ENCODE data around the gene SLC6A6.

Gene SLC6A6

GRCh38 chr3:14467814-14468620 lies 65.6 kb downstream of the SLC6A6 start:
- peak; percentile 7 for DNase-seq (ENCODE audit: low read depth, low spot score)

- DNase-seq (ENCODE audit: low read depth, low spot score), result no peak
Measured at GRCh38 chr3:14468621-14468981, 66.2 kb downstream of the SLC6A6 start.

GRCh38 chr3:14470461-14470860 lies 68.1 kb downstream of the SLC6A6 start:
- no peak for DNase-seq (ENCODE audit: low read depth, low spot score)

GRCh38 chr3:14471016-14471415 lies 68.6 kb downstream of the SLC6A6 start:
- DNase-seq (ENCODE audit: low read depth, low spot score), result no peak

GRCh38 chr3:14471690-14472089 lies 69.3 kb downstream of the SLC6A6 start:
- DNase-seq (ENCODE audit: low read depth, low spot score), result no peak

- DNase-seq (ENCODE audit: low read depth, low spot score), result no peak
Measured at GRCh38 chr3:14472471-14473351, 70.3 kb downstream of the SLC6A6 start.

- DNase-seq (ENCODE audit: low read depth, low spot score), result no peak
Measured at GRCh38 chr3:14473411-14473891, 71.0 kb downstream of the SLC6A6 start.

GRCh38 chr3:14474363-14475081 lies 72.1 kb downstream of the SLC6A6 start:
- DNase-seq (ENCODE audit: low read depth, low spot score), result no peak

GRCh38 chr3:14475621-14476020 lies 73.2 kb downstream of the SLC6A6 start:
- DNase-seq (ENCODE audit: low read depth, low spot score), result no peak

GRCh38 chr3:14476583-14477265 lies 74.3 kb downstream of the SLC6A6 start:
- DNase-seq (ENCODE audit: low read depth, low spot score), result no peak

- DNase-seq (ENCODE audit: low read depth, low spot score), result no peak
Measured at GRCh38 chr3:14477311-14477935, 75.0 kb downstream of the SLC6A6 start.

GRCh38 chr3:14478956-14479550 lies 76.6 kb downstream of the SLC6A6 start:
- DNase-seq (ENCODE audit: low read depth, low spot score), result no peak

- DNase-seq (ENCODE audit: low read depth, low spot score), result no peak
Measured at GRCh38 chr3:14479591-14479990, 77.2 kb downstream of the SLC6A6 start.

- no peak for DNase-seq (ENCODE audit: low read depth, low spot score)
Measured at GRCh38 chr3:14480207-14481017, 78.0 kb downstream of the SLC6A6 start.

GRCh38 chr3:14481018-14481645 lies 78.7 kb downstream of the SLC6A6 start:
- DNase-seq (ENCODE audit: low read depth, low spot score), result no peak

GRCh38 chr3:14481646-14482036 lies 79.2 kb downstream of the SLC6A6 start:
- DNase-seq (ENCODE audit: low read depth, low spot score), result no peak

- no peak for DNase-seq (ENCODE audit: low read depth, low spot score)
Measured at GRCh38 chr3:14482271-14482721, 79.9 kb downstream of the SLC6A6 start.

- DNase-seq (ENCODE audit: low read depth, low spot score), result no peak
Measured at GRCh38 chr3:14483286-14483685, 80.9 kb downstream of the SLC6A6 start.

- no peak for DNase-seq (ENCODE audit: low read depth, low spot score)
Measured at GRCh38 chr3:14484741-14485140, 82.3 kb downstream of the SLC6A6 start.

Data from activated CD4-positive, CD25-positive, alpha-beta regulatory T cell treated with anti-CD3 and anti-CD28 coated beads, Interleukin-2, amount 50 U/mL, for 16 hours (primary cell).